Neural cell (in vitro differentiated cells): ENCODE results near the gene FUT6. TPM values are rescaled to one million over a fixed set of nuclear protein-coding genes. Genes with fewer than 3 reads are reported as not detected.

Experiments
- H2AFZ ChIP-seq: fragments of 200-600, 300-800 bp; sonication (generic), shearing (Covaris generic); 2 replicates; pipeline ENCODE4 v1.6.0; 2014; ENCODE audit warnings: low read depth, mild to moderate bottlenecking, antibody characterized with exemption, low read length, moderate library complexity
- H3F3A ChIP-seq: fragments of 200-600 bp; shearing (Covaris generic); 2 replicates; pipeline ENCODE4 v1.6.1; 2016; ENCODE audit warnings: mild to moderate bottlenecking, moderate library complexity, mixed read lengths, antibody characterized with exemption, low read length; ENCODE audit not compliant: insufficient read depth, poor library complexity, severe bottlenecking
- H3K27ac ChIP-seq: fragments of 200-600, 300-800 bp; sonication (generic), shearing (Covaris generic); 2 replicates; pipeline ENCODE4 v1.5.1; 2014; ENCODE audit warnings: mild to moderate bottlenecking, low read length, moderate library complexity
- H3K27me3 ChIP-seq: fragments of 300-800, 200-600 bp; sonication (generic), shearing (Covaris generic); 2 replicates; pipeline ENCODE4 v1.6.0; 2014; ENCODE audit warnings: mild to moderate bottlenecking, low read depth, low read length, moderate library complexity; ENCODE audit not compliant: insufficient read depth
- H3K36me3 ChIP-seq: fragments of 300-800, 200-600 bp; sonication (generic), shearing (Covaris generic); 2 replicates; pipeline ENCODE4 v1.5.1; 2014; ENCODE audit warnings: mild to moderate bottlenecking, antibody characterized with exemption, low read length, moderate library complexity; ENCODE audit not compliant: insufficient read depth
- H3K4me2 ChIP-seq: fragments of 300-800, 200-600 bp; sonication (generic), shearing (Covaris generic); 2 replicates; pipeline ENCODE4 v1.6.0; 2014; ENCODE audit warnings: mild to moderate bottlenecking, low read length
- H3K4me3 ChIP-seq: fragments of 300-800, 200-600 bp; sonication (generic), shearing (Covaris generic); 2 replicates; pipeline ENCODE4 v1.5.1; 2014; ENCODE audit warnings: mild to moderate bottlenecking, low read length, moderate library complexity
- H3K79me2 ChIP-seq: fragments of 200-600 bp; shearing (Covaris generic); replicated peaks from 2 replicates; pipeline ENCODE4 v1.6.0; 2014; ENCODE audit warnings: mild to moderate bottlenecking, low read length, moderate library complexity; ENCODE audit not compliant: insufficient read depth
- H3K9ac ChIP-seq: fragments of 300-800, 200-600 bp; sonication (generic), shearing (Covaris generic); 2 replicates; pipeline ENCODE4 v1.6.1; 2016; ENCODE audit warnings: mild to moderate bottlenecking, low read length, mixed read lengths
- H3K9me2 ChIP-seq: fragments of 200-600 bp; shearing (Covaris generic); 2 replicates; pipeline ENCODE4 v1.6.1; 2016; ENCODE audit warnings: mild to moderate bottlenecking, low read length, mixed read lengths; ENCODE audit not compliant: insufficient read depth
- H3K9me3 ChIP-seq: fragments of 200-600, 300-800 bp; sonication (generic), shearing (Covaris generic); 2 replicates; pipeline ENCODE4 v1.6.1; 2016; ENCODE audit warnings: mild to moderate bottlenecking, mixed run types, low read length, moderate library complexity, mixed read lengths
- H4K20me1 ChIP-seq: fragments of 200-600 bp; shearing (Covaris generic); 2 replicates; pipeline ENCODE4 v1.6.1; 2016; ENCODE audit warnings: mild to moderate bottlenecking, mixed run types; ENCODE audit not compliant: insufficient read depth
- CTCF ChIP-seq: fragments of 450-650 bp; IDR thresholded peaks from 2 replicates; pipeline ENCODE4 v1.5.1; 2014; ENCODE audit warnings: antibody characterized with exemption, mild to moderate bottlenecking, moderate library complexity; ENCODE audit not compliant: poor library complexity, severe bottlenecking
- EP300 ChIP-seq: fragments of 450-650 bp; conservative IDR thresholded peaks from 2 replicates; pipeline ENCODE4 v1.6.1; 2014; ENCODE audit warnings: antibody characterized with exemption, mild to moderate bottlenecking, moderate library complexity; ENCODE audit not compliant: poor library complexity, severe bottlenecking
- EZH2 ChIP-seq: fragments of 200-600, 300-800 bp; shearing (Covaris generic), sonication (generic); IDR thresholded peaks from 2 replicates; pipeline ENCODE4 v1.6.1; 2014; ENCODE audit warnings: antibody characterized with exemption, low read length, borderline replicate concordance, mild to moderate bottlenecking; ENCODE audit not compliant: insufficient read depth, poor library complexity, severe bottlenecking
- MXI1 ChIP-seq: fragments of 450-650 bp; conservative IDR thresholded peaks from 2 replicates; pipeline ENCODE4 v1.6.1; 2014; ENCODE audit warnings: antibody characterized with exemption, mild to moderate bottlenecking; ENCODE audit not compliant: poor library complexity, severe bottlenecking
- POLR2AphosphoS5 ChIP-seq: IDR thresholded peaks from 2 replicates; pipeline ENCODE4 v1.6.1; 2012
- RAD21 ChIP-seq: fragments of 450-650 bp; conservative IDR thresholded peaks from 2 replicates; pipeline ENCODE4 v1.6.1; 2014; ENCODE audit warnings: antibody characterized with exemption, mild to moderate bottlenecking, moderate library complexity
- REST ChIP-seq: IDR thresholded peaks from 2 replicates; pipeline ENCODE4 v1.6.1; 2012; ENCODE audit warnings: borderline replicate concordance
- SMC3 ChIP-seq: fragments of 450-650 bp; conservative IDR thresholded peaks from 2 replicates; pipeline ENCODE4 v1.6.1; 2014; ENCODE audit warnings: antibody characterized with exemption, mild to moderate bottlenecking, moderate library complexity; ENCODE audit not compliant: poor library complexity
- TAF1 ChIP-seq: IDR thresholded peaks from 2 replicates; pipeline ENCODE4 v1.6.1; 2012; ENCODE audit warnings: low read depth
- polyA plus RNA-seq: library from polyadenylated mRNA; depleted of rRNA; stranded (reverse); fragments of >200 nt; gene quantifications from 2 replicates; pipeline ENCODE4 v1.2.3, GENCODE V29; 2014

The FUT6 gene
- polyA plus RNA-seq, 1 donor from 2014 or later = not detected

DNA sequence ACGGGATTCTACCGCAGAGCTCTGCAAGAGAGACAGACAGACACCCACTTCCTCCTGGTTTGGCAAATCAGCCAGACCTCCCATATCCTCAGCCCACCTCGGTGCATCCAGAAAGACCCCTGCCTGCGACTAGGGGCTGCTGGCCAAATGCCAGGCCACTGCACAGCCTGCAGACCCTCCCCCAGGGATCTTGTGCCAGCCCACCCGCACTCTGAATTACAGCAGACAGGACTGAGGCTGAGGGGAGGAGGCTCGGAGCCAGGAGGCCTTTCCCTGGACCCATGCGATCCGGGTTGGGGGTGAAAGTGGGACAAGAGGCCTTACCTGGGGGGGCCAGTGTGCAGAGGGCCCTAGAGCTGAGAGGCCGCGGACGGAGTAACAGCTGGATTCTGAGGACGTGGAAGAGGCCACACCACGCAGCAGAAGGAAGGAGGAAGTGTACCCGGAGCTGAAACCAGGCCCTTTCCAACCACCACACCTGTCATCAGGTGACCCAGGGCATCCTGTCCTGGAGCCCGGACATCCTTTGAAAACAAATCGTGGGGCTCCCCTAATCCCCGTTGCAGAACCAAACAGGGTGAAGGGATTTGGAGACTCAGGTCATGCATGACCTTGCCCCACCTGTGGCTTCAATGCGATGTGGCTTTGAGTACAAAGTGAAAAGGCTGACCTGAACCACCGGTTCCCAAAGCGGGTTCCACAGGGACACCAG, 993 bp downstream of the FUT6 start:
- H3K9me3 ChIP-seq = no peaks in the 10 kb centered on the region
- no peaks in the 10 kb centered on the region for H3K9me2 ChIP-seq
- no peaks in the 10 kb centered on the region for H4K20me1 ChIP-seq
- no peaks in the 10 kb centered on the region for H3K36me3 ChIP-seq
- H3K27ac ChIP-seq = no peak overlapping the region
- no peaks in the 10 kb centered on the region for H3F3A ChIP-seq
- H3K9ac ChIP-seq = no peak overlapping the region
- H3K79me2 ChIP-seq = no peaks in the 10 kb centered on the region
- H2AFZ ChIP-seq = no peak overlapping the region
- no peaks in the 10 kb centered on the region for H3K27me3 ChIP-seq
- H3K4me2 ChIP-seq = no peak overlapping the region
- no peak overlapping the region for H3K4me3 ChIP-seq
- TF ChIP-seq TAF1 = no peak
- TF ChIP-seq SMC3 = no peak
- no peak for TF ChIP-seq MXI1
- no peak for TF ChIP-seq CTCF
- no peak for TF ChIP-seq EP300
- no peak for TF ChIP-seq EZH2
- TF ChIP-seq RAD21 = no peak
- TF ChIP-seq REST = no peak
- TF ChIP-seq POLR2AphosphoS5 = no peak

DNA sequence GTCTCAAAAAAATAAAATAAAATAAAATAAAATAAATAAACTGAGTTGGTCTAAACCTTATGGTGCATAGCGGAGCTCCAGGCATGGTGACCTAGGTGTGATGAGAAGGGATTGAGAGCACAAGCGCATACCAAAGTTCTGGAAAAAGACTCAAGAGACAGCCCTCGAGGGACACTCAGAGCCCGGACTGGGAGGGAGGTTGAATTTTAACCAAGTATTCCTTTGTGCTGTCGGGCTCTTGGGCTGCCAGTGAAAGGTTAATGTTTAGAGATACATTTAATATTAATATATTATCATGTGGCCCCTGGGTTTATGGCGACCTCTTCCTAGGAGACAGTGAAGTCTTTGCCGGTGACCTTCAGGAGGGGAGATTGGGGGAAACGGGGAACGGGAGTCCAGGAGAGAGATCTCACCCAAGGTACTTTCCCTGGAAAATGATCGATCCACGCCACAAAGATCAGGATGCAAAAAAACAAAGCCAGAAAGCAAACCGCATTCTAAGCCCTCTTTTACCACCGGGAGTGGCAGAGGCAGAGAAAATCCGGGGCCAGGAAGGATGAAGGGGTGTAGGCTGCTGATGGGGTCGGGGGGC, 1.6 kb downstream of the FUT6 start:
- no peak overlapping the region for H3K9ac ChIP-seq
- H2AFZ ChIP-seq = no peak overlapping the region
- no peak overlapping the region for H3K4me2 ChIP-seq
- TF ChIP-seq EZH2 (no peak), SMC3 (no peak), CTCF (no peak), EP300 (no peak), RAD21 (no peak), TAF1 (no peak), MXI1 (no peak), POLR2AphosphoS5 (no peak), REST (no peak)
- no peaks in the 10 kb centered on the region for H3F3A ChIP-seq
- no peaks in the 10 kb centered on the region for H4K20me1 ChIP-seq
- H3K27ac ChIP-seq = no peak overlapping the region
- no peaks in the 10 kb centered on the region for H3K27me3 ChIP-seq
- H3K79me2 ChIP-seq = no peaks in the 10 kb centered on the region
- H3K9me2 ChIP-seq = no peaks in the 10 kb centered on the region
- H3K36me3 ChIP-seq = no peaks in the 10 kb centered on the region
- H3K9me3 ChIP-seq = no peaks in the 10 kb centered on the region
- no peak overlapping the region for H3K4me3 ChIP-seq
